Dermis blood vessel endothelial cell (primary cell): ENCODE results near the gene KANSL2. TPM values are rescaled to one million over a fixed set of nuclear protein-coding genes. Genes with fewer than 3 reads are reported as not detected.

ENCODE experiments used
- total RNA-seq: library from RNA; depleted of rRNA; stranded (reverse); fragments of >200 nt; gene quantifications from 2 replicates; pipeline ENCODE4 v1.2.3, GENCODE V29; 2014

KANSL2 gene
- total RNA-seq, 1 donor from 2014 or later, result 63.0 TPM

Other genes with a start within 250 kb of the KANSL2 start
- not detected in 2 replicates for gene ANP32D, start 209.7 kb downstream of the KANSL2 start, total RNA-seq
- not detected in 2 replicates for gene C12orf54, start 199.7 kb downstream of the KANSL2 start, total RNA-seq
- not detected in 2 replicates for gene OR8S1, start 156.6 kb downstream of the KANSL2 start, total RNA-seq
- gene LALBA, start 112.2 kb downstream of the KANSL2 start, total RNA-seq, result not detected in 2 replicates
- gene CCNT1, start 34.5 kb upstream of the KANSL2 start, total RNA-seq, result 25.9 and 28.3 TPM in 2 replicates
- 39.0 and 43.3 TPM in 2 replicates for gene ADCY6, start 106.9 kb upstream of the KANSL2 start, total RNA-seq
- gene CACNB3, start 136.3 kb upstream of the KANSL2 start, total RNA-seq, result 16.3 and 20.0 TPM in 2 replicates
- gene DDX23, start 169.9 kb upstream of the KANSL2 start, total RNA-seq, result 115 and 124 TPM in 2 replicates
- 3.4 and 10.9 TPM in 2 replicates for gene RND1, start 183.6 kb upstream of the KANSL2 start, total RNA-seq
- gene FKBP11, start 243.3 kb upstream of the KANSL2 start, total RNA-seq, result 11.6 and 16.4 TPM in 2 replicates